HepG2 (cell line): ENCODE results near the gene PANX1. TPM values are rescaled to one million over a fixed set of nuclear protein-coding genes. Genes with fewer than 3 reads are reported as not detected.

Source experiments
- ATAC-seq: fragments of 200-7000 bp; cut with Tn5 transposase; 3 replicates; pipeline ENCODE4 v1.9.1; 2020; ENCODE audit warnings: mild to moderate bottlenecking, moderate library complexity
- BruUV-seq: library from RNA; stranded (reverse); fragments of 400-500 nt; replicated peaks from 2 replicates; lab custom pipeline; 2021; lab: Mats Ljungman, UMichigan
- CTCF ChIA-PET: fragments of 300-600 bp; formaldehyde crosslinking; extraction: SDS; loops from one replicate; lab custom pipeline; 2021; ENCODE audit warnings: low total read pairs, inconsistent platforms, low intra/inter-chr PET ratio; lab: Yijun Ruan, JAX
- POLR2A ChIA-PET: fragments of 350-600 bp; sonication (Branson Sonifier 250); formaldehyde crosslinking; loops from one replicate; lab custom pipeline; 2020; ENCODE audit warnings: antibody characterized with exemption, inconsistent platforms; lab: Yijun Ruan, JAX
- DNase-seq: peaks from one replicate; pipeline ENCODE4 v3.0.0-alpha.2; 2015; ENCODE audit warnings: low spot score
- FAIRE-seq: peaks from 3 replicates; lab custom pipeline; 2011; peaks lifted over from hg19 to GRCh38; lab: Jason Lieb, UNC
- H2AFZ ChIP-seq: one replicate; pipeline ENCODE4 v1.6.1; 2011; ENCODE audit warnings: low read length, inconsistent platforms
- H3K27ac ChIP-seq: fragments of 300-600 bp; 3 replicates; pipeline ENCODE4 v1.8.0; 2011; ENCODE audit warnings: mixed run types, mild to moderate bottlenecking, mixed read lengths, low read length, inconsistent platforms; ENCODE audit not compliant: insufficient read depth; ENCODE audit errors: extremely low read length
- H3K27me3 ChIP-seq, 2 experiments: fragments of 200-600 bp in 1 of 2; 2 replicates in 1 of 2; 3 replicates in 1 of 2; pipeline versions ENCODE4 v1.6.0 to v1.8.0; 2011; ENCODE audit warnings: low read length in 2 of 2, mild to moderate bottlenecking in 2 of 2, moderate library complexity in 2 of 2, inconsistent platforms in 1 of 2; ENCODE audit not compliant: insufficient read depth in 2 of 2, control insufficient read depth in 1 of 2
- H3K36me3 ChIP-seq, 2 experiments: fragments of 200-600 bp in 1 of 2; replicated peaks in 1 of 2; 2 replicates in 1 of 2; 3 replicates in 1 of 2; pipeline versions ENCODE4 v1.5.1 to v1.8.0; 2011; ENCODE audit warnings: low read length in 2 of 2, inconsistent platforms in 1 of 2; ENCODE audit not compliant: insufficient read depth in 2 of 2, control insufficient read depth in 1 of 2
- H3K4me1 ChIP-seq: 2 replicates; pipeline ENCODE4 v1.5.1; 2012; ENCODE audit warnings: low read length, inconsistent platforms; ENCODE audit not compliant: insufficient read depth
- H3K4me2 ChIP-seq: 2 replicates; pipeline ENCODE4 v1.6.0; 2011; ENCODE audit warnings: low read depth, low read length, inconsistent platforms
- H3K4me3 ChIP-seq, 3 experiments: fragments of 200-600 bp in 1 of 3; sonication (generic), shearing (Covaris generic) in 1 of 3; replicated peaks in 1 of 3; 2 replicates each; pipeline ENCODE4 v1.5.1; 2011 to 2016; ENCODE audit warnings: low read length in 3 of 3, inconsistent platforms in 2 of 3, low read depth in 2 of 3, mild to moderate bottlenecking in 2 of 3, control low read depth in 1 of 3, mixed read lengths in 1 of 3; ENCODE audit not compliant: insufficient read depth in 1 of 3
- H3K79me2 ChIP-seq: one replicate; pipeline ENCODE4 v1.6.1; 2011; ENCODE audit warnings: low read length, inconsistent platforms; ENCODE audit not compliant: insufficient read depth
- H3K9ac ChIP-seq: 2 replicates; pipeline ENCODE4 v1.6.0; 2011; ENCODE audit warnings: mild to moderate bottlenecking, low read depth, low read length, inconsistent platforms; ENCODE audit not compliant: insufficient read depth
- H3K9me3 ChIP-seq: 2 replicates; pipeline ENCODE4 v1.5.1; 2012; ENCODE audit warnings: mild to moderate bottlenecking, low read length
- H4K20me1 ChIP-seq: 2 replicates; pipeline ENCODE4 v1.6.0; 2011; ENCODE audit warnings: inconsistent platforms, mild to moderate bottlenecking, low read length, moderate library complexity; ENCODE audit not compliant: insufficient read depth
- DNMT1 ChIP-seq: sonication (generic); formaldehyde crosslinking; IDR thresholded peaks from 2 replicates; pipeline ENCODE4 v1.5.1; 2020; ENCODE audit warnings: mild to moderate bottlenecking, missing genetic modification reagents
- HNF4A ChIP-seq: sonication (generic); formaldehyde crosslinking; IDR thresholded peaks from 2 replicates; pipeline ENCODE4 v1.4.0; 2020; ENCODE audit warnings: missing genetic modification reagents
- MXD3 ChIP-seq: IDR thresholded peaks from 2 replicates; pipeline ENCODE4 v1.6.1; 2016; ENCODE audit warnings: mild to moderate bottlenecking, missing biosample characterization, missing genetic modification reagents
- SP4 ChIP-seq: sonication (generic); formaldehyde crosslinking; IDR thresholded peaks from 2 replicates; pipeline ENCODE4 v1.8.1; 2023; ENCODE audit warnings: mild to moderate bottlenecking, missing genetic modification reagents
- ZFX ChIP-seq: sonication (generic); formaldehyde crosslinking; IDR thresholded peaks from 2 replicates; pipeline ENCODE4 v1.4.0; 2020; ENCODE audit warnings: mild to moderate bottlenecking, low read depth, missing genetic modification reagents, moderate library complexity
- ZNF235 ChIP-seq: sonication (generic); formaldehyde crosslinking; IDR thresholded peaks from 2 replicates; pipeline ENCODE4 v1.8.1; 2023; ENCODE audit warnings: mild to moderate bottlenecking, missing genetic modification reagents, borderline replicate concordance
- ZNF883 ChIP-seq: sonication (generic); formaldehyde crosslinking; IDR thresholded peaks from 2 replicates; pipeline ENCODE4 v1.5.1; 2020; ENCODE audit warnings: mild to moderate bottlenecking, missing genetic modification reagents; ENCODE audit errors: not compliant biosample characterization
- WGBS: methylation state at CpG from one replicate; pipeline ENCODE4 v1.1.6; 2017; ENCODE audit warnings: low lambda C conversion rate; 5-methylcytosine and 5-hydroxymethylcytosine counted together
- in situ Hi-C: cut with HindIII; loops from 2 replicates; pipeline ENCODE4 v1.10.0; 2017; ENCODE audit warnings: low pct_unique_long_range_greater_than_20kb; ENCODE audit not compliant: extremely low pct_ligation_motif_present
- intact Hi-C: fragments of 100-400 bp; cut with micrococcal nuclease; formaldehyde crosslinking; loops from one replicate; pipeline ENCODE4 v1.10.0; 2022; ENCODE audit not compliant: unreplicated experiment
- polyA plus RNA-seq, 8 experiments: library from polyadenylated mRNA; depleted of rRNA in 3 of 8; stranded (reverse) in 7 of 8; unstranded in 1 of 8; fragments of >200 nt; fragmentation: Illumina TruSeq in 4 of 8; extraction: Trizol in 4 of 8; gene quantifications; 2 replicates each; pipeline versions ENCODE4 v1.2.1 to v1.2.3, GENCODE V29; 2011 to 2016; ENCODE audit warnings: low read depth in 4 of 8, missing spikeins in 1 of 8, mixed read lengths in 1 of 8; ENCODE audit not compliant: insufficient read depth in 1 of 8
- total RNA-seq, 5 experiments: library from RNA; depleted of rRNA; stranded (reverse); fragments of >200 nt; fragmentation: Illumina TruSeq; extraction: Trizol; gene quantifications; 2 replicates each; pipeline ENCODE4 v1.2.3, GENCODE V29; 2016; ENCODE audit warnings: low read depth in 1 of 5

PANX1 gene
- total and polyA plus RNA-seq, 2 of the 13 experiments (the other 11 are each of a cell fraction or from before 2014, with no cell fraction given), result 8.3 to 24.8 TPM

GRCh38 chr11:94128746-94129511 is at the start of gene PANX1 (continued):
- peak; percentile 29 for TF ChIP-seq ZNF235 (CRISPR knock-in tag)
- no peak for TF ChIP-seq SP4 (CRISPR knock-in tag)
- peak; percentile 45; the same call in 1 of the 2 replicates for TF ChIP-seq DNMT1 (CRISPR knock-in tag)
- peak; percentile 60 for TF ChIP-seq ZFX (CRISPR knock-in tag)

GRCh38 chr11:94084164-94084563 is 44.5 kb upstream of the PANX1 start:
- Histone ChIP-seq H3K4me1 (no peaks in the 10 kb centered on the region), H2AFZ (no peak overlapping the region), H3K36me3 (no peaks in the 10 kb centered on the region), H4K20me1 (no peaks in the 10 kb centered on the region), H3K27ac (no peak overlapping the region), H3K79me2 (no peaks in the 10 kb centered on the region), H3K4me2 (no peak overlapping the region)
- BruUV-seq, result no TSS peak
- FAIRE-seq, result no peak
- in situ Hi-C loops, result no loop called here
- CTCF ChIA-PET, result no interaction called here
- POLR2A ChIA-PET, result no interaction called here
- no peak for TF ChIP-seq HNF4A (CRISPR knock-in tag)
- TF ChIP-seq MXD3 (CRISPR knock-in tag), result no peak
- TF ChIP-seq ZNF883 (CRISPR knock-in tag), result no peak
- TF ChIP-seq, all 625 proteins: peak for 0
- DNase-seq (no peak), ATAC-seq (no peak)
- no peaks in the 10 kb centered on the region for H3K9me3 ChIP-seq
- intact Hi-C loops, result no loop called here
- H3K27me3 ChIP-seq, result no peaks in the 10 kb centered on the region
- no peak overlapping the region for H3K4me3 ChIP-seq
- WGBS, result 42% methylated on average over 1 of the region's 1 CpG
- H3K9ac ChIP-seq, result no peak overlapping the region
